ENCODE results near the gene JAKMIP3.

The JAKMIP3 gene

GRCh38 chr10:132110713-132111112, 45.0 kb downstream of the JAKMIP3 start:
- Histone ChIP-seq H3K9me2 (replicated peaks; ENCODE audit: insufficient read depth, low read length) (no peaks in the 10 kb centered on the region), H3K9me3 (ENCODE audit: insufficient read depth, low read length) (no peaks in the 10 kb centered on the region), H3K27ac (ENCODE audit: low read depth, low read length) (no peak overlapping the region), H3K27me3 (ENCODE audit: low read length) (no peaks in the 10 kb centered on the region), H3K36me3 (ENCODE audit: low read length) (no peaks in the 10 kb centered on the region), H2AFZ (ENCODE audit: low read depth, low read length, severe bottlenecking) (no peak overlapping the region), H3K9ac (ENCODE audit: low read length) (no peak overlapping the region), H4K20me1 (ENCODE audit: low read depth, low read length) (no peaks in the 10 kb centered on the region), H3K4me3 (ENCODE audit: insufficient read depth, low read length, poor library complexity, severe bottlenecking) (no peak overlapping the region), H3F3A (ENCODE audit: insufficient read depth) (no peaks in the 10 kb centered on the region), H3K79me2 (ENCODE audit: insufficient read depth, low read length) (no peaks in the 10 kb centered on the region), H3K4me2 (ENCODE audit: low read depth, low read length, poor library complexity, severe bottlenecking) (no peak overlapping the region)
- TF ChIP-seq EZH2phosphoT487 (conservative IDR thresholded peaks at IDR 0.05; ENCODE audit: low read length), result no peak
- TF ChIP-seq CTCF (IDR thresholded peaks at IDR 0.05; ENCODE audit: insufficient read depth, low read length, poor library complexity, severe bottlenecking), result no peak

- no peak overlapping the region for H3K4me3 ChIP-seq (ENCODE audit: insufficient read depth, low read length, poor library complexity, severe bottlenecking)
- no peaks in the 10 kb centered on the region for H3K79me2 ChIP-seq (ENCODE audit: insufficient read depth, low read length)
- H2AFZ ChIP-seq (ENCODE audit: low read depth, low read length, severe bottlenecking), result no peak overlapping the region
- H3K9me2 ChIP-seq (replicated peaks; ENCODE audit: insufficient read depth, low read length), result no peaks in the 10 kb centered on the region
- H3K27ac ChIP-seq (ENCODE audit: low read depth, low read length), result no peak overlapping the region
- TF ChIP-seq EZH2phosphoT487 (conservative IDR thresholded peaks at IDR 0.05; ENCODE audit: low read length) (no peak), CTCF (IDR thresholded peaks at IDR 0.05; ENCODE audit: insufficient read depth, low read length, poor library complexity, severe bottlenecking) (no peak)
- H3K4me2 ChIP-seq (ENCODE audit: low read depth, low read length, poor library complexity, severe bottlenecking), result no peak overlapping the region
- no peak overlapping the region for H3K9ac ChIP-seq (ENCODE audit: low read length)
- no peaks in the 10 kb centered on the region for H3F3A ChIP-seq (ENCODE audit: insufficient read depth)
- H3K27me3 ChIP-seq (ENCODE audit: low read length), result no peaks in the 10 kb centered on the region
- H4K20me1 ChIP-seq (ENCODE audit: low read depth, low read length), result no peaks in the 10 kb centered on the region
- H3K9me3 ChIP-seq (ENCODE audit: insufficient read depth, low read length), result no peaks in the 10 kb centered on the region
- no peaks in the 10 kb centered on the region for H3K36me3 ChIP-seq (ENCODE audit: low read length)
Measured at GRCh38 chr10:132111121-132111731, 45.5 kb downstream of the JAKMIP3 start.

- Histone ChIP-seq H3K9me3 (ENCODE audit: insufficient read depth, low read length) (no peaks in the 10 kb centered on the region), H3K9me2 (replicated peaks; ENCODE audit: insufficient read depth, low read length) (no peaks in the 10 kb centered on the region), H3K79me2 (ENCODE audit: insufficient read depth, low read length) (no peaks in the 10 kb centered on the region), H3K27me3 (ENCODE audit: low read length) (no peaks in the 10 kb centered on the region), H3K27ac (ENCODE audit: low read depth, low read length) (no peak overlapping the region), H3K4me3 (ENCODE audit: insufficient read depth, low read length, poor library complexity, severe bottlenecking) (no peak overlapping the region), H4K20me1 (ENCODE audit: low read depth, low read length) (no peaks in the 10 kb centered on the region), H3F3A (ENCODE audit: insufficient read depth) (no peaks in the 10 kb centered on the region), H3K9ac (ENCODE audit: low read length) (no peak overlapping the region), H3K36me3 (ENCODE audit: low read length) (no peaks in the 10 kb centered on the region), H3K4me2 (ENCODE audit: low read depth, low read length, poor library complexity, severe bottlenecking) (no peak overlapping the region), H2AFZ (ENCODE audit: low read depth, low read length, severe bottlenecking) (no peak overlapping the region)
- TF ChIP-seq EZH2phosphoT487 (conservative IDR thresholded peaks at IDR 0.05; ENCODE audit: low read length) (no peak), CTCF (IDR thresholded peaks at IDR 0.05; ENCODE audit: insufficient read depth, low read length, poor library complexity, severe bottlenecking) (no peak)
Measured at GRCh38 chr10:132111871-132112341, 46.2 kb downstream of the JAKMIP3 start.
